Measurements from ENCODE around the gene ESRRB.

Gene ESRRB

GRCh38 chr14:76380991-76381390, 5.1 kb downstream of the ESRRB start:
- H3K4me2 ChIP-seq (ENCODE audit: low read depth, low read length, poor library complexity, severe bottlenecking) = no peak overlapping the region
- H3K9me2 ChIP-seq (replicated peaks; ENCODE audit: low read depth, low read length) = no peaks in the 10 kb centered on the region
- H3F3A ChIP-seq (ENCODE audit: low read depth) = no peaks in the 10 kb centered on the region
- H4K20me1 ChIP-seq (ENCODE audit: insufficient read depth, low read length, poor library complexity, severe bottlenecking) = no peaks in the 10 kb centered on the region
- no peaks in the 10 kb centered on the region for H3K36me3 ChIP-seq (ENCODE audit: insufficient read depth, low read length)
- TF ChIP-seq CTCF (conservative IDR thresholded peaks at IDR 0.05; ENCODE audit: low read length) = no peak
- no peak for TF ChIP-seq EZH2phosphoT487 (IDR thresholded peaks at IDR 0.05; ENCODE audit: borderline replicate concordance)
- no peaks in the 10 kb centered on the region for H3K4me1 ChIP-seq (ENCODE audit: insufficient read depth, low read length, poor library complexity, severe bottlenecking)
- H3K9ac ChIP-seq (ENCODE audit: low read depth, low read length, poor library complexity, severe bottlenecking) = no peak overlapping the region
- no peaks in the 10 kb centered on the region for H3K79me2 ChIP-seq (ENCODE audit: insufficient read depth, low read length)
- H3K4me3 ChIP-seq (ENCODE audit: low read length, poor library complexity, severe bottlenecking) = no peak overlapping the region
- H2AFZ ChIP-seq (ENCODE audit: low read length) = no peak overlapping the region
- no peaks in the 10 kb centered on the region for H3K9me3 ChIP-seq (ENCODE audit: insufficient read depth, low read depth, low read length)
- no peaks in the 10 kb centered on the region for H3K27me3 ChIP-seq (ENCODE audit: insufficient read depth, low read length, poor library complexity, severe bottlenecking)

GRCh38 chr14:76381817-76382494, 6.0 kb downstream of the ESRRB start:
- H3K4me1 ChIP-seq (ENCODE audit: insufficient read depth, low read length, poor library complexity, severe bottlenecking) = no peaks in the 10 kb centered on the region
- H3K9me3 ChIP-seq (ENCODE audit: insufficient read depth, low read depth, low read length) = no peaks in the 10 kb centered on the region
- H2AFZ ChIP-seq (ENCODE audit: low read length) = no peak overlapping the region
- H3K9ac ChIP-seq (ENCODE audit: low read depth, low read length, poor library complexity, severe bottlenecking) = no peak overlapping the region
- TF ChIP-seq EZH2phosphoT487 (IDR thresholded peaks at IDR 0.05; ENCODE audit: borderline replicate concordance) = no peak
- no peak for TF ChIP-seq CTCF (conservative IDR thresholded peaks at IDR 0.05; ENCODE audit: low read length)
- no peak overlapping the region for H3K4me2 ChIP-seq (ENCODE audit: low read depth, low read length, poor library complexity, severe bottlenecking)
- no peaks in the 10 kb centered on the region for H3K27me3 ChIP-seq (ENCODE audit: insufficient read depth, low read length, poor library complexity, severe bottlenecking)
- H4K20me1 ChIP-seq (ENCODE audit: insufficient read depth, low read length, poor library complexity, severe bottlenecking) = no peaks in the 10 kb centered on the region
- H3K9me2 ChIP-seq (replicated peaks; ENCODE audit: low read depth, low read length) = no peaks in the 10 kb centered on the region
- H3K36me3 ChIP-seq (ENCODE audit: insufficient read depth, low read length) = no peaks in the 10 kb centered on the region
- H3K4me3 ChIP-seq (ENCODE audit: low read length, poor library complexity, severe bottlenecking) = no peak overlapping the region
- no peaks in the 10 kb centered on the region for H3K79me2 ChIP-seq (ENCODE audit: insufficient read depth, low read length)
- no peaks in the 10 kb centered on the region for H3F3A ChIP-seq (ENCODE audit: low read depth)

GRCh38 chr14:76382495-76382832, 6.5 kb downstream of the ESRRB start:
- Histone ChIP-seq H3K36me3 (ENCODE audit: insufficient read depth, low read length) (no peaks in the 10 kb centered on the region), H4K20me1 (ENCODE audit: insufficient read depth, low read length, poor library complexity, severe bottlenecking) (no peaks in the 10 kb centered on the region), H3K9me3 (ENCODE audit: insufficient read depth, low read depth, low read length) (no peaks in the 10 kb centered on the region), H3K4me1 (ENCODE audit: insufficient read depth, low read length, poor library complexity, severe bottlenecking) (no peaks in the 10 kb centered on the region), H3K79me2 (ENCODE audit: insufficient read depth, low read length) (no peaks in the 10 kb centered on the region), H3K27me3 (ENCODE audit: insufficient read depth, low read length, poor library complexity, severe bottlenecking) (no peaks in the 10 kb centered on the region), H3K9me2 (replicated peaks; ENCODE audit: low read depth, low read length) (no peaks in the 10 kb centered on the region), H3K4me2 (ENCODE audit: low read depth, low read length, poor library complexity, severe bottlenecking) (no peak overlapping the region), H3F3A (ENCODE audit: low read depth) (no peaks in the 10 kb centered on the region), H3K4me3 (ENCODE audit: low read length, poor library complexity, severe bottlenecking) (no peak overlapping the region), H2AFZ (ENCODE audit: low read length) (no peak overlapping the region), H3K9ac (ENCODE audit: low read depth, low read length, poor library complexity, severe bottlenecking) (no peak overlapping the region)
- TF ChIP-seq EZH2phosphoT487 (IDR thresholded peaks at IDR 0.05; ENCODE audit: borderline replicate concordance) (no peak), CTCF (conservative IDR thresholded peaks at IDR 0.05; ENCODE audit: low read length) (no peak)
